Body of pancreas (tissue), 4 donors: ENCODE data around the gene C3orf52. TPM values are rescaled to one million over a fixed set of nuclear protein-coding genes. Genes with fewer than 3 reads are reported as not detected.

Experiments
- ATAC-seq: fragments of 150-250 bp; one replicate; pipeline ENCODE4 v1.9.1; 2016
- DNase-seq, 4 donors: peaks; one replicate each; pipeline ENCODE4 v3.0.0-alpha.2; 2019
- H3K27ac ChIP-seq, 4 donors: fragments of 200-600 bp; sonication (generic); 1 replicate in 3 of 4; 2 replicates in 1 of 4; pipeline versions ENCODE4 v1.5.1 to v1.6.1; 2016 to 2019; ENCODE audit warnings: mild to moderate bottlenecking in 1 of 4, mixed read lengths in 1 of 4, moderate library complexity in 1 of 4
- H3K27me3 ChIP-seq, 2 donors: fragments of 200-600 bp; sonication (generic); one replicate each; pipeline ENCODE4 v1.6.0; 2016; ENCODE audit warnings: mild to moderate bottlenecking in 1 of 2
- H3K36me3 ChIP-seq, 2 donors: fragments of 200-600 bp; sonication (generic); replicated peaks in 1 of 2; 2 replicates each; pipeline ENCODE4 v1.5.1; 2016; ENCODE audit warnings: low read depth in 2 of 2; ENCODE audit not compliant: insufficient read depth in 1 of 2
- H3K4me1 ChIP-seq: fragments of 200-600 bp; sonication (generic); one replicate; pipeline ENCODE4 v1.6.0; 2016
- H3K4me3 ChIP-seq, 2 donors: fragments of 200-600 bp; sonication (generic); 1 replicate in 1 of 2; 2 replicates in 1 of 2; pipeline ENCODE4 v1.5.1; 2016 to 2019
- H3K9me3 ChIP-seq, 3 donors: fragments of 200-600 bp; sonication (generic); 1 replicate in 2 of 3; 2 replicates in 1 of 3; pipeline ENCODE4 v1.5.1; 2016
- POLR2A ChIP-seq, 3 donors: fragments of 450-650 bp; IDR thresholded peaks; one replicate each; pipeline ENCODE4 v1.6.1; 2016; ENCODE audit warnings: antibody characterized with exemption in 3 of 3, mild to moderate bottlenecking in 2 of 3
- WGBS, 2 donors: methylation state at CpG; one replicate each; pipeline ENCODE4 v1.1.5; 2017; 5-methylcytosine and 5-hydroxymethylcytosine counted together
- intact Hi-C: fragments of 100-400 bp; cut with DNase I; formaldehyde crosslinking; loops from one replicate; pipeline ENCODE4 v1.15.1; 2023
- total RNA-seq, 2 donors: library from RNA; depleted of rRNA; stranded (reverse); fragments of >200 nt; gene quantifications; one replicate each; pipeline ENCODE4 v1.1.0, GENCODE V29; 2016
- TF ChIP-seq, protein P1 (sequence below), 7 experiments: fragments of 450-650 bp in 4 of 7; fragments of 200-600 bp in 3 of 7; sonication (generic) in 3 of 7; IDR thresholded peaks; one replicate each; pipeline ENCODE4 v1.5.1; 2016 to 2019; ENCODE audit warnings: antibody characterized with exemption in 7 of 7

C3orf52 gene
- total RNA-seq, 2 donors from 2014 or later: 71.2 to 129 TPM

DNA sequence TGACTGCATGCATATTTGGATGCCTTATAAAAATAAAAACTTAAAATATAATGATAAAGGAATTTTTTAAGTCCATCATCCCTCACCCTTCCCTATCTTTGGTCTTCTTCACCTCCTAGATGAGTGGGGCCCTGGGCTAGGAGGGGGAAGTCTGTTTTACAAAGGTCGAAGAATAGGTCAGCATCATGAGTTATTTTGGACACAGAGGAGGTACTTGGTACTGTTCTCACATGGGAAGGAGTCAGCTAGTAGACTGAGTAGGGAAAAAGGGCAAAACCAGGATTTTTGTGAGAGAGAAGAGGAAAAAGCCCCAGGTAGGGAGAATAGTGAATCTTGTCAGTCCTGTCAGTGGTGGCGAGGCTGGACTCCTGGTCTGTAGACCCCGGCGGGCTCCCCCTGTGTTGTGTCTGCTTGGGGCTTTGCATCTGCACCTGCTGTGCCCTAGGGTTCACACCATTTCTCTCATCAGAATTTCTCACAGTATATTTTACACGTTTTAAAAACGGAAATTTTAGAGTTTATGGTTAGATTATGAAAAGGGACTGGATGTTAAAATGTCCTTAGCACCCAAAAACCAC lies 29.7 kb downstream of the C3orf52 start:
- peaks cover under 1% of the 10 kb centered on the region for H3K4me1 ChIP-seq
- intact Hi-C loops: no loop called here
- DNase-seq: no peak
- no peaks in the 10 kb centered on the region for H3K27me3 ChIP-seq
- no peaks in the 10 kb centered on the region for H3K9me3 ChIP-seq
- TF ChIP-seq, protein P1, sequence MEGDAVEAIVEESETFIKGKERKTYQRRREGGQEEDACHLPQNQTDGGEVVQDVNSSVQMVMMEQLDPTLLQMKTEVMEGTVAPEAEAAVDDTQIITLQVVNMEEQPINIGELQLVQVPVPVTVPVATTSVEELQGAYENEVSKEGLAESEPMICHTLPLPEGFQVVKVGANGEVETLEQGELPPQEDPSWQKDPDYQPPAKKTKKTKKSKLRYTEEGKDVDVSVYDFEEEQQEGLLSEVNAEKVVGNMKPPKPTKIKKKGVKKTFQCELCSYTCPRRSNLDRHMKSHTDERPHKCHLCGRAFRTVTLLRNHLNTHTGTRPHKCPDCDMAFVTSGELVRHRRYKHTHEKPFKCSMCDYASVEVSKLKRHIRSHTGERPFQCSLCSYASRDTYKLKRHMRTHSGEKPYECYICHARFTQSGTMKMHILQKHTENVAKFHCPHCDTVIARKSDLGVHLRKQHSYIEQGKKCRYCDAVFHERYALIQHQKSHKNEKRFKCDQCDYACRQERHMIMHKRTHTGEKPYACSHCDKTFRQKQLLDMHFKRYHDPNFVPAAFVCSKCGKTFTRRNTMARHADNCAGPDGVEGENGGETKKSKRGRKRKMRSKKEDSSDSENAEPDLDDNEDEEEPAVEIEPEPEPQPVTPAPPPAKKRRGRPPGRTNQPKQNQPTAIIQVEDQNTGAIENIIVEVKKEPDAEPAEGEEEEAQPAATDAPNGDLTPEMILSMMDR (IDR thresholded peaks at IDR 0.05): no peak
- no peak for TF ChIP-seq POLR2A (IDR thresholded peaks at IDR 0.05)
- no peak overlapping the region for H3K4me3 ChIP-seq
- 83 to 86% methylated on average over 6 of the region's 6 CpGs for WGBS, 2 donors
- H3K36me3 ChIP-seq: peaks cover 0 to 4% of the 10 kb centered on the region in 2 donors
- no peak overlapping the region for H3K27ac ChIP-seq
- ATAC-seq: no peak

DNA sequence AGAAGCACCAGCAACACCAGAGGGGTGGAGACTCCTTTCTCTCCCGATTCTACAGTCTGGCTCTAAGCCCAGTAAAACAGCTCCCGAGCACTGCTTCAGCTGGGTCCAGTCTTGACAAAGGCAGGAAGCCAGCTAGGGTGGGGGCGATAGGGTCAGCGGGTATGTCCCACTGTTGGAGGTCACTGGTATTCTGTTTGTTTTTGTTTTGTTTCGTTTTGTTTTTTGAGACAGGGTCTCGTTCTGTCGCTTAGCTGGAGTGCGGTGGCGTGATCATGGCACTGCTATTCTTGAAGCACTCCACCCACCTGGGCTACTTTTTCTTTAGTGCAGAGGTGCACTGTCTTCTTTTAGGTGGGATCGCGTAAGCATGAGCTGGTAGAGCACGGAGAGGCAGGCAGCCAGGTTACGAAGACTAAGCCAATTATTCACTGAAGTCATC lies 30.6 kb downstream of the C3orf52 start:
- no peaks in the 10 kb centered on the region for H3K9me3 ChIP-seq
- no peak overlapping the region for H3K27ac ChIP-seq
- TF ChIP-seq POLR2A (IDR thresholded peaks at IDR 0.05): no peak
- TF ChIP-seq, protein P1 (IDR thresholded peaks at IDR 0.05): no peak
- intact Hi-C loops: no loop called here
- H3K27me3 ChIP-seq: no peaks in the 10 kb centered on the region
- 77 to 80% methylated on average over 13 of the region's 13 CpGs for whole genome bisulfite sequencing, 2 donors
- ATAC-seq (no peak), DNase-seq (no peak)
- H3K4me3 ChIP-seq: no peak overlapping the region
- H3K4me1 ChIP-seq: peaks cover 9% of the 10 kb centered on the region
- H3K36me3 ChIP-seq: peaks cover 0 to 4% of the 10 kb centered on the region in 2 donors

DNA sequence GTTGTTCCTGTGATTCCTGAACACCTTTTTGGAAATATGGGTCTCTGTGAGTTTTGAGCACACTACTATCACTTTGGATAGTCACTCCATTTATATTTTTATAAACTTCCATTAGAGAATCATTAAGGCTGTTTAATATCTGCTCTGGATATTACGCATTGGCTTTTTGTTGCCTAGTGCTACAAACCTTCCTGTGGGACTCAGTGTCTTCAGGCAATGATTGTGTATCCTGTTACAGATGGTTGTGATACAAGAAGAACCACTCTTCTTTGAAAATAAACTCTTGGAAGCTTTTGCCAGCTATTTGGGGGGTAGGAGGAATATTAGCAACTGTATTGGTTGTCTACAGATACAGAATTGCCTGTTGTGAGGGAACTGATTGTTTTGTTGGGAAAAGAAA lies 31.2 kb downstream of the C3orf52 start:
- intact Hi-C loops: no loop called here
- no peak overlapping the region for H3K4me3 ChIP-seq
- no peak for DNase-seq
- H3K36me3 ChIP-seq: peaks cover 0 to 4% of the 10 kb centered on the region in 2 donors
- no peak overlapping the region for H3K27ac ChIP-seq
- WGBS, 2 donors: 92 to 95% methylated on average over 1 of the region's 1 CpG
- no peaks in the 10 kb centered on the region for H3K9me3 ChIP-seq
- ATAC-seq: no peak
- no peaks in the 10 kb centered on the region for H3K27me3 ChIP-seq
- TF ChIP-seq, protein P1 (IDR thresholded peaks at IDR 0.05): no peak
- no peak for TF ChIP-seq POLR2A (IDR thresholded peaks at IDR 0.05)
- H3K4me1 ChIP-seq: peaks cover 14% of the 10 kb centered on the region

DNA sequence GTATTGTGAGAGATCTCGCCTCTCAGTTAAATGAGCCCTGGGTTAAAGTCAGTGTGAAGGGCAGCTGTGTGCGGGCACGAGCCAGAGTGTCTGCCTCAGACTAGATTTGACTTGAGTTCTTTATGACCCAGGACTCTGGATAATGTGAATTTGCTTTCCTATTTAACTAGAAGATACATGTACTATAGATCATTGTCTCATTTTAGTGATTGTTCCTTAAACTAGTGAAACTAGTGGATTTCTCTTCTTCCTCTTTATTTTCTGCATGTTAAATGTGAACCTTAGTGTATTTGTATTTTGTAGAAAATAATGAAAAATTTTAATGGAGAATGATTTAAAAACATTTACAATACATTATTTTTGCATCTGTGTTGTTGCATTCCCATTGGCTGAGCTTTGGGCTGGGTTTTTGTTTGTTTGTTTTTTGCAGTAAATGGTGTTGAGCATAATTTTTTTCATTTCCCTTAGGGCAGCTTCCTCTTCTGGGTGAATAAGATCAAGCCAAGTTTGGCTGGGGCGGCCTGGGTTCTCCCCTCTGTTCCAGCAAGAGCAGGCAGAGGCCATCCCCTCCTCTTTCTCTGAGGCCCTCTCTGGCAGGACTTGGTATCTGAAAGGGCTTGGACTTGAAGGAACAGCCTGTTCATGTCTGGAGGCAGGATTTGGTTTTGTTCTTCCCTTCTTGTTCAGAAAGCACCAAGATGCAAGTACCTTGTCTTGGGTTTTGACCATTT lies 31.8 kb downstream of the C3orf52 start:
- Histone ChIP-seq H3K36me3 (peaks cover 0 to 4% of the 10 kb centered on the region in 2 donors), H3K9me3 (no peaks in the 10 kb centered on the region), H3K4me1 (peaks cover 14% of the 10 kb centered on the region), H3K27me3 (no peaks in the 10 kb centered on the region), H3K4me3 (no peak overlapping the region), H3K27ac (no peak overlapping the region)
- no peak for TF ChIP-seq POLR2A (IDR thresholded peaks at IDR 0.05)
- TF ChIP-seq, protein P1 (IDR thresholded peaks at IDR 0.05): no peak
- 84 to 100% methylated on average over 4 of the region's 4 CpGs for WGBS, 2 donors
- DNase-seq (peak in 1 of 4 donors; percentile 35), ATAC-seq (no peak)
- intact Hi-C loops: no loop called here
